Fibroblast of villous mesenchyme (primary cell): Measurements from ENCODE around the gene CPAMD8. TPM values are rescaled to one million over a fixed set of nuclear protein-coding genes. Genes with fewer than 3 reads are reported as not detected.

ENCODE experiments used
- DNase-seq: peaks from one replicate; pipeline ENCODE4 v3.0.0-alpha.2; 2010; ENCODE audit warnings: low read depth
- H3K4me3 ChIP-seq: 2 replicates; pipeline ENCODE4 v1.5.1; 2011; ENCODE audit warnings: low read depth, mild to moderate bottlenecking, low read length
- total RNA-seq: library from RNA; depleted of rRNA; stranded (reverse); fragments of >200 nt; gene quantifications from 2 replicates; pipeline ENCODE4 v1.2.3, GENCODE V29; 2012
- TF ChIP-seq, protein P1 (sequence below): IDR thresholded peaks from 2 replicates; pipeline ENCODE4 v1.5.1; 2012; ENCODE audit warnings: low read depth, mild to moderate bottlenecking, low read length; ENCODE audit not compliant: insufficient read depth

CPAMD8 gene
- total RNA-seq, 1 donor, result 0.43 TPM

- H3K4me3 ChIP-seq, result no peak overlapping the region
- DNase-seq, result no peak
- TF ChIP-seq, protein P1, sequence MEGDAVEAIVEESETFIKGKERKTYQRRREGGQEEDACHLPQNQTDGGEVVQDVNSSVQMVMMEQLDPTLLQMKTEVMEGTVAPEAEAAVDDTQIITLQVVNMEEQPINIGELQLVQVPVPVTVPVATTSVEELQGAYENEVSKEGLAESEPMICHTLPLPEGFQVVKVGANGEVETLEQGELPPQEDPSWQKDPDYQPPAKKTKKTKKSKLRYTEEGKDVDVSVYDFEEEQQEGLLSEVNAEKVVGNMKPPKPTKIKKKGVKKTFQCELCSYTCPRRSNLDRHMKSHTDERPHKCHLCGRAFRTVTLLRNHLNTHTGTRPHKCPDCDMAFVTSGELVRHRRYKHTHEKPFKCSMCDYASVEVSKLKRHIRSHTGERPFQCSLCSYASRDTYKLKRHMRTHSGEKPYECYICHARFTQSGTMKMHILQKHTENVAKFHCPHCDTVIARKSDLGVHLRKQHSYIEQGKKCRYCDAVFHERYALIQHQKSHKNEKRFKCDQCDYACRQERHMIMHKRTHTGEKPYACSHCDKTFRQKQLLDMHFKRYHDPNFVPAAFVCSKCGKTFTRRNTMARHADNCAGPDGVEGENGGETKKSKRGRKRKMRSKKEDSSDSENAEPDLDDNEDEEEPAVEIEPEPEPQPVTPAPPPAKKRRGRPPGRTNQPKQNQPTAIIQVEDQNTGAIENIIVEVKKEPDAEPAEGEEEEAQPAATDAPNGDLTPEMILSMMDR, result no peak
These were observed 157.2 kb downstream of the CPAMD8 start for GRCh38 chr19:16869331-16869972.

DNA sequence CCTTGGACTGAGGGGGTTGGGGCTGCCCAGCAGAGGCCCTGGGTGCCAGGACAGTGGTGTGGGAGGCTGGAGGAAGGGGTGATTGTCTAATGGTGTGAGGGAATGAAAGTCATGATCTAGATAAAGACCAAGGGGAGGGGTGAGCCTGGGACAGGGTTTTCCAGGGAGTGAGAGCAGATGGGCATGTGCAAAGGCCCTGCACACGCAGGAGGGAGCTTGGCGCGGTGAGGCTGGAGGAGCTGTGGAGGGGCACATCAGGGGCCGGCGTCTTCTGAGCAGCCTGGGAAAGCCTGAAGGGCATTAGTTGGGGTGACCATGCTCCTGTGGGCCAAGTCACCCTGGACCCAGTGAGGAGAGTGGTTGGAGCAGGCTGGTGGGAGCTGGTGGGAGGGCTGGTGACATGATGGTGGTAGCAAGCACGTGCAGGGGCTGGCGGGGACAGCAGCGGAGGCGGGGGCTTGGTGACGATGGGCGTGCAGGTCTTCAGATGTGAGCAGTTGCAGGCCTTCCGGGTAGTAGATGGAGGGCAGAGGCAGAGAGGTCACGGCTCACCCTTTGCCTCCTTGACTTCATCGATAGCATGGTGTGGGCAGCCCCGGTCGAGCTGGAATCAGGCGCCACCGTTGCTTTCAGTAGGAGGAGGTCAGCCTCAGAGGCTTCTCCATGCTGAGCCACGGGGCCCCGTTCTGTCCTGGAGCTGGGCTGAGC is 158.0 kb downstream of the CPAMD8 start:
- no peak overlapping the region for H3K4me3 ChIP-seq
- DNase-seq, result no peak
- TF ChIP-seq, protein P1, result no peak

GRCh38 chr19:16867211-16867610 is 159.4 kb downstream of the CPAMD8 start:
- H3K4me3 ChIP-seq, result no peak overlapping the region
- TF ChIP-seq, protein P1, result no peak
- DNase-seq, result no peak

DNA sequence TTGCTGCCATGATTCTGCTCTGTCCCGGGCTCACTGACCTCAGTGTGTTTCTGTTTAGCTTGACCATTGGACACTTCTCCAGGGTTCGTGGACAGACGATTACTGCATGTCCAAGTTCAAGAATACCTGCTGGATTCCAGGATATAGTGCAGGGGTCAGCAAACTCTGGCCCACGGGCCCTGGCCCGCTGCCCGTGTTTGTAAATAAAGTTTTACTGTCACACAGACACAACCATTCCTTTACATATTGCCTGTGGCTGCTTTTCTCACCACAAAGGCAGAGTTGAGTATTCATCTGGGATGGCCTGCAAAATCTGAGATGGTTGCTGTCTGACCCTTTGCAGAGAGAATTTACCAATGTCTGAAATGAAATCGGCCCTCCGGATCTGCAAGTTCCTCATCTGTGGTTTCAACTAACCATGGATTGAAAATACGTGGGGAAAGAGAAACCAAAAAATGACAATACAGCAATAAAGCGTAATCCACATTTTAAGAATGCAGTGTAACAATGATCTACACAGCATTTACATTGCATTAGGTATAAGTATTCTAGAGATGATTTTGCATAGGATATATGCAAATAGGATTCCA is 163.7 kb downstream of the CPAMD8 start:
- DNase-seq, result no peak
- TF ChIP-seq, protein P1, result no peak
- H3K4me3 ChIP-seq, result no peak overlapping the region

DNA sequence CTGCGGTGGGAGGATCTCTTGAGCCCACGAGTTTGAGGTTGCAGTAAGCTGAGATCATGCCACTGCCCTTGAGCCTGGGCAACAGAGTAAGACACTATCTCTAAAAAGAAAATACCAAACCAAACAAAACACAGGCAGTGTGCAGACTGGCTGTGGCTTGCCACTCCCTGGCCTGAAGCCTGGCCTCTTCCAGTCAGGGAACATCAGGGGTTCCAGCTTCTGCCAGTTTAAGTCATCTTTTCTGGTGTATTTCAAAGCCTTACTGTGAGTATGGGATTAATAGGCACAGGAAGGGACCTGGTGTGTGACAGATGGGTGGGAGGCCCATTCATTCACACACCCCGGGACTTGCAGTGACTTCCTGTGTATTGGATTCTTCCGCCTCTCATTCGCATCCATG is 164.8 kb downstream of the CPAMD8 start:
- TF ChIP-seq, protein P1, result no peak
- H3K4me3 ChIP-seq, result no peak overlapping the region
- no peak for DNase-seq

GRCh38 chr19:16861011-16861410 is 165.6 kb downstream of the CPAMD8 start:
- no peak overlapping the region for H3K4me3 ChIP-seq
- no peak for DNase-seq
- TF ChIP-seq, protein P1, result no peak
